HG03521 (cell line): ENCODE measurements around the gene ARPC1A.
A peak's percentile ranks its signal among the peaks of the same experiment; 100 is the strongest.
"Not testable (repeated sequence)": the region's sequence is repeated elsewhere in the genome, so short reads cannot be mapped to it uniquely, and the experiment has no call there.

Experiments
- ATAC-seq: cut with Tn5 transposase; IDR thresholded peaks from one replicate; pipeline ENCODE4 v1.9.1; 2021; ENCODE audit warnings: mild to moderate bottlenecking, moderate library complexity; ENCODE audit not compliant: unreplicated experiment

Gene ARPC1A

DNA sequence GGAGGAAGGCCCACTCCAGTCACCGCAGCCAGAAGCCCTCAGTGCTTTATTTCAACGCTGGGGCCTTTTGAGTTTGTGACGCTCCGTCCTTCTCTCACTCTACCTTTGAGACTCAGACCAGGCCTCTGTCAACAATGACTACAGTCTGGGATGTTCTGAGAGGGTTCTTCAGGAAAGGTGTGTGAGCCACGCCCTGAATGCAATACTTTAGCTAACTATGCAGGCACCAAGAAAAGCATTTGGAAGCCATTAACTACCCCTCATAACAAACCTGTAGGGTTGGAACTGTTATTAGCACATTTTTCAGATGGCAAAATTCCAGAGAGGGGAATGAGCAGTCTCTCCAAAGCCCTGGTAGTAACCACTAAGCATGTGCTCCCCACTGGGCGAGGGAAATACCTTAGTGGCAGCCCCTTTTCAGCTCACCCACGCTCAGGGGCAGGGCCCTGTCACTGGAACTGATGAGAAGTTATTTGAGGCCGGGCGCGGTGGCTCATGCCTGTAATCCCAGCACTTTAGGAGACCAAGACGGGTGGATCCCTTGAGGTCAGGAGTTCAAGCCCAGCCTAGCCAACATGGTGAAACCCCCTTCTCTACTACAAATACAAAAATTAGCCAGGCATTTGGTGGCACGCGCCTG, 43.2 kb downstream of the ARPC1A start:
- ATAC-seq: no peak

DNA sequence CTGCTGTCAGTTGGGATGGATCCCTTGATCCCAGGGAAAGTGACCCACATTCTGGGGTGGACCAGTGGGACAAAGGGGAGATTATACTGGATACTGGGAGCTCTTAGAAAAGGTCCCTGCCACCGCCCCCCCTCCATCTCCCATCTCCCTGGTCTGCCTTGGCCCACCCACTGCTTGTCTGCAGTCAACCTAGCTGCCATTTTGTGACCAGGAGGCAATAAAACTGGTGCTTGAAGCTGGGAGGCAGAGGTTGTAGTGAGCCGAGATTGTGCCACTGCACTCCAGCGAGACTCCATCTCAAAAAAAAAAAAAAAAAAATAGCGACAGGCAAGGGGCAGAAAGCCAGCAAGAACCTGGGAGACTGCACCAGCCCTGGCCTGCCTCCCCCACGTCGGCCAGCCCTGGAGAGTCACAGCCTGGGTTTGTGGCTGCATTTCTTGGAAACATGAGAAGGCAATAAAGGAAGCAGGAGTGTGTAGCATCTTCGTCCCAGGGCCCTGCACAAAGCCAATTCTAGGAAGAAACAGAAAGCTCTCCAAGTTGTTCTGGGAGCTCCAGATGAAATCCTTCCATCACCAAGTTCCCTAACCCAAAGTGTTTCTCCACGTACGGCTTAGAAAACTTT, 44.2 kb downstream of the ARPC1A start:
- ATAC-seq: no peak

DNA sequence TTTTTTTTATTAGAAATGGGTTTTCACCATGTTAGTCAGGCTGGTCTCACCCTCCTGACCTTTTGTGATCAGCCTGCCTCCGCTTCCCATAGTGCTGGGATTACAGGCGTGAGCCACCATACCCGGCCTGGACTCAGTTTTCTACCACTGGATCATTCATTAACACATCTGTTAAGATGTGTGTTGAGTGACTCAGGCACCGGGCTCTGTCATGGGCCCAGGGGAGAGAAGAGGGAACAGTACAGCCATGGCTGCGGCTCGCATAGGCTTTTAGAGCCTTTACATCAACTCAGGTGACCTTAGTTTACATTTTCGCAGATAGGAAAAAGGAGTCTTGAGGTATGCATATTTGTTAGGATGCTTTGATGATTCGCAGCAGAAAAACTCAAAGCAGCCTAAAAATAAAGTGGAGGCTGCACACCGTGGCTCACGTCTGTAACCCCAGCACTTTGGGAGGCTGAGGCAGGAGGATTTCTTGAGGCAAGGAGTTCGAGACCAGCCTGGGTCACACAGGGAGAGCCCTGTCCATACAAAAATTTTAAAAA, 45.8 kb downstream of the ARPC1A start:
- no peak for ATAC-seq

DNA sequence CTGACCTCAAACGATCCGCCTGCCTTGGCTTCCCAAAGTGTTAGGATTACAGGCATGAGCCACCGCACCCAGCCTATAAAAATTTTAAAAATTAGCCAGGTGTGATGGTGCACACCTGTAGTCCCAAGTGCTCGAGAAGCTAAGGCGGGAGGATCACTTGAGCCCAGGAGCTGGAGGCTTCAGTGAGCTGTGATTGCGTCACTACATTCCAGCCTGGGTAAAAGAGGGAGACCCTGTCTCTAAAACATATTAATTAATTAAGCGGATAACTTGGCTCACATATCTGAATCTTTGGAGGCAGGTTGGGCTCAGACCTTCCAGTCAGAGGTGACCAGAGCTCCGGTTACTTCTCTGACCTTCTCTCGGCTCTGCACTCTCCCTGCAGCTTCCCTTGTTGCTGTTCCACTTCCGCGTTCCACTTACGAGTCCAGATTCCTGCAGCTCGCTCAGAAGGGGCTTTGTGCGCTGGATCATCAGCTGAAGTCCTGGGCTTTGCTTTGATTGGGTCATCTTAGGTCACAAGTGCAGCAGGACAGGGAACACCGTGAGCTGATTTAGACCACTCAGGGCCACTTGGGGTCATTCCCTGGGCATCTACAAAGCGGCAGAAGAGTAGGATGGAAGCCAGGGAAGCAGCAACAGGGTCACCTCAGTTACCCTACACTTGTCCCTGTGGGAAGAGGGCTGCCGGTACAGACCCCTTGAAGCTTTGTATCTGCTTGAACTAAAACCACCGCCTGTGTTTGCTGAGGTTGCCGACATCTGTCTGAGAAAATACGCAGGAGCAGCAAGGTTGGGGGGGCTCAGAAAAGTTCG, 46.8 kb downstream of the ARPC1A start:
- no peak for ATAC-seq

DNA sequence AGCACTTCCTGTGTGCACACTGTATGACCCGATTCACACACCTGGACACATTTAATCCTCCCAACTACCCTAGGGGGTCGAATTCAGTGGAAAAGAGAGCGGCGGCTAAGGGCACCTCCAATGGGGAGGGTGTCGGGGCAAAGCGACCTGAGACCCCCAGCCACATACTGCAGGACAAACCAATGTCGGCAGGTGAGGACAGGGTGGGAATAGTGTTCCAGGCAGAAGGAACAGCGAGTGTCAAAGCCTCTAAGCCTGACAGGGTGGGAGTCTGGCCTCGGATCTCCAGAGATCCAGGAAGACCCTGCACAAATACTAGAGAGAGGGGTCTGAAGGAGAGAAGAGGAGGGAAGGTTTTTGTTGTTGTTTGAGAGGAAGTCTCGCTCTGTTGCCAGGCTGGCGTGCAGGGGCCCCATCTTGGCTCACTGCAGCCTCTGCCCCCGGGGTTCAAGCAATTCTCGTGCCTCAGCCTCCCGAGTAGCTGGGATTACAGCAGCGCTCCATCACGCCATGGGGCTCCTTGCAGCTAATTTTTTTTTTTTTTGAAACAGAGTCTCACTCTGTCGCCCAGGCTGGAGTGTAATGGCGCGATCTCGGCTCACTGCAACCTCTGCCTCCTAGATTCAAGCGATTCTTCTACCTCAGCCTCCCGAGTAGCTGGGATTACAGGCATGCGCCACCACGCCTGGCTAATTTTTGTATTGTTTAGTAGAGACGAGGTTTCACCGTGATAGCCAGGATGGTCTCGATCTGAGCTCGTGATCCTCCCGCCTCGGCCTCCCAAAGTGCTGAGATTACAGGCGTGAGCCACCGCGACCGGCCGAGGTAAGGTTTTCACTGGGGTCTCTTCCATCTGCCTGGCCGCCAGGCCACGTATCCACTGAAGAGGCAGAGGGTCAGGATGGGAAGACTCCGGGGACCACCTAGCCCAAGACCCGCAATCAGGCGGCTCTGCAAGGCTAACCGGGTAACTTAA, 47.7 kb downstream of the ARPC1A start:
- ATAC-seq: no peak

DNA sequence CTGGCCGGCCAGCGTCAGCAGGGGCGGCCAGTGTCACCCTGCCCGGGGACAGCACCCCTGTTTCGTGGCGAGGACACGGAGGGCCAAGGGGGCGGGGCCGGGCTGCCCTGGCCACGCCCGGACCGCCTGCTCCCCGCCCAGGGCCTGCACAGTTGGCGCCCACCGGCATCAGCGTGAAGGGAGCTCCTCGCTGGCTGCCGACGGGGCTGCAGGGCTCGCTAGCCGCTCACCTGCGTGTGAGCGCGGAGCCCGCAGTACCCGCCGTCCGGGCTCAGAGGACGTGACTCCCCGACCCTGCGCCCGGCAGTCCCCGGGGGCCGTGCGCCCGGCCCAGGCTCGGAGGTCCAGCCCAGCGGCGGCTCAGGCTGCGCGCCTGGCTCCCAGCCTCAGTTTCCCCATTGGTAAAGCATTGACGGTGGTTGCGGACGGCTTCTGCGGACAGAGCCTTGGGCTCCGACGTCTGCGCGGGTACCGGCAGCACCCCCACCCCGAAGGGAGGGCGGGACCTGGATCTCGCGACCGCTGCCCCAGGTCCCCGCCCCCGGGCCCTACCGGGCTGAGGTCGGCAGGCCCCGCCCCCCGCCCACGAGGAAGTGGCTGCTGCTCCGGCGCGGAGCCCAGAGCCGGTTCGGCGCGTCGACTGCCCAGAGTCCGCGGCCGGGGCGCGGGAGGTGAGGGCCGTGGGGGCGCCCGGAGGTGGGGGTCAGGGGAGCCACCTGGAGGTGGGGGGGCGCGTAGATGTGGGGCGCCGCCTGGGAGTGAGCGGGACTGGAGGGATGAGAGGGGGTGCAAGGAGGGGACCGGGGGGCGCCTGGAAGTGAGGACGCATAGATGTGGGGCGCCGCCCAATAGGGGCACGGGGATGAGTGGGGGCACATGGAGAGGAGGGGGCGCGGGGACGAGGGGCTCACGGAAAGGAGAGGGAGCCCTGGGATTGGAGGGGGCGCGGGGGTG, 48.7 kb downstream of the ARPC1A start, which contains the start of gene ARPC1B:
Gene ARPC1B, plus strand, starts transcription at position 620 of the 954 bp plus-strand sequence. CDS start 10,985 bp downstream, outside the sequence.
- ATAC-seq: peak; percentile 53

DNA sequence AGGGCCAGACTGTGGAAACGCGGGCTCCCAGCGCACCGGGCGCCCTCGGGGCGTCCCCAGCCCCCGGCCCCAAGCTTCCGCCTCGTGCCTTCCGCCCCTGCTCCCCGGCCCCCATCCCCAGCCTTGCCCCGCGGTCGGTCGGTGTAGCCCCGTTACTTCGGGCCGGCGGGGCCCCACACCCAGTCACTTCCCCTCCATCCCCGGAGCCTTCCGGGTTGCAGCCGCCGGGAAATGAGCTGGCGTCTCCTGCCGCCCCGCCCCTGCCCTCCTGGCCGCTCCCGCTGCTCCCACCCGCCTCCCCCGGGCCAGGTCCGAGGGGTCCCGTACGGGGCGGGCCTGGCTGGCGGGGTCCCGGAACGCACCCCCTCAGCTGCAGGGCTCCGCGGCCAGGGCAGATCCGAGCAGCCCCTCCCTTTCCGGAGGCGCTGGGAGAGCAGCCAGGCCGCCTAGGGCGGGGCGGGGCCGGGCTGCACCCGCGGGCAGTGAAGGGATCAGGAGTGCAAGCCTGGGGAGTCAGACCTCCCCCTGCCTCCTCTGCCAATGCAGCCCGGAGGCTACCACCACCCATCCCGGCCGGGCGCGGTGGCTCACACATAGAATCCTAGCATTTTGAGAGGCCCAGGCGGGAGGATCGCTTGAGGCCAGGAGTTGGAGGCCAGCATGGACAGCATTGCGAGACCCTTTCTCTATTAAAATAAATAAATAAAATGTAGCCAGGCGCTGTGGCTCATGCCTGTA, 49.5 kb downstream of the ARPC1A start:
- ATAC-seq: peak; percentile 33

DNA sequence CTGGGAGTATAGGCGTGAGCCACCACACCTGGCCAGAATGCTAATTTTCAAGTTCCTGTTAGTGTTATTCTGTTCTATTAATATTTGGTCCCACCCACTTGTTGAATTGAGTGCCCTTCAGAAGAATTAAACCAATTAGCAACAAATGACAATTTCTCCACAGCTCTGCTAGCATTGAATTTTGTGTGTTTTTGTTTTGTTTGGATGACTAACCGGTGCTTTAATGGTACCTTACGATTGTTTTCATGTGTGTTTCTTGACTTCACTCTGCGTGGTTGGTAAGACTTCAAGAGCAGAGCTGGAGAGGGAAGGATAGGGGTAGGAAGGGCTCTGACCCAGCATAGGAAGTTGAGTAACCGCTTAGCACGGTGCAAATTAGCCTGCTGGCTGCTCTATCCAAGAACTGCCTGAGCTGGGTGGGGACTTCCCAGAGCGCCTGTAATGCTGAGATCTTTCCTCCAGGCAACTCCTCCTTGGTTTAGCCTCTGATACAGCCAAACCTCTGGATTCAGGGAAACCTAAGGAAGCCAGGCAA, 53.4 kb downstream of the ARPC1A start:
- no peak for ATAC-seq

DNA sequence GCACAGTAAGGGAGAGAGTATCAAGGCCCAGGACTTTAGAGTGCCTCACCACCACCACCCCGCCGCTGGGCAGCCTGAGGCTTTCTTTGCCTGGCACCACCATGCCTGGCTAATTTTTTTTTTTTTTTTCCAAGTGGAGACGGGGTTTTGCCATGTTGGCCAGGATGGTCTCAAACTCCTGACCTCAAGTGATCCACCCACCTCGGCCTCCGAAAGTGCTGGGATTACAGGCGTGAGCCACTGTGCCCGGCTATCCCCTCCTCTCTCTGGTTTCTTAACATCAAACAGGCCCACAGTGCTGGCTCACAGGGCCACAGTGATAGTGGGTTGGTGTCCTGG, 54.0 kb downstream of the ARPC1A start:
- ATAC-seq: not testable (repeated sequence)

DNA sequence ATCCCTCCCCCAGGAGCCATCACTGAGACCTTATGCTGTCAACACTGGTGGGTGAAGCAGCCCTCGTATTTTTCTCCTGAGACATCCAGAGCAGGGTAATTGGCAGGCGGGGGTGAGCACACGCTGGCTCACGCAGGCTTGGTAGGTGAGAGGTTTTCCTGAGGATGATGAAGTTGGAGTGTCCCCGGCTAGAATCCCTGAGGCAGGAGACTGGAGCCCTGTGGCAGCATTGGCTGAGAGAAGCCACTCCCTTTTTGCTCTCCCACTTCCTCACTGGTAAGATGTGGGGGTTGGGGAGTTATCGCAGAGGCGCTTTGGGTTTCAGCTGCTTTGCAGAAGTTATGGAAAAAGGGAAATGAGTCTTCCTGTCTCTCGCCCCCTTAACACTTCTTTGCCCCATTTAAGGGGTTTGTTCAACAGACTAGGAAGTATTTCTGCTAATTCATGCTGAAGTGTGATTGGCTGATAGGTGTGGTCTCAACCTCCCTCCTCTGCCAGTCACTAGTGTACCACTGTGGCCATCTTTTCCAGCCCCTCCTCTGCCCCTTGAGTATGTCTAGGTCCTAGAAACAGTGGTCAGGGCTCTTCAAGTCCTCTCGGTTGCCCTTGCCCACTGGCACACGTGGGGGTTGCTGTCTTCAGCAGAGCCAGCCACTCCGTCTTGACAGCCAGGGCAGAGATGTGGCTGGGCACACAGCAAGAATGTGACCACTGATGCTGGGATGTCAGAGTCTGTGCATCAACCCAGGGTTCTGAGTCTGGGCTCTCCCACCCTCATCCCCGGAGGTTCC, 54.5 kb downstream of the ARPC1A start:
- peak; percentile 1 for ATAC-seq

DNA sequence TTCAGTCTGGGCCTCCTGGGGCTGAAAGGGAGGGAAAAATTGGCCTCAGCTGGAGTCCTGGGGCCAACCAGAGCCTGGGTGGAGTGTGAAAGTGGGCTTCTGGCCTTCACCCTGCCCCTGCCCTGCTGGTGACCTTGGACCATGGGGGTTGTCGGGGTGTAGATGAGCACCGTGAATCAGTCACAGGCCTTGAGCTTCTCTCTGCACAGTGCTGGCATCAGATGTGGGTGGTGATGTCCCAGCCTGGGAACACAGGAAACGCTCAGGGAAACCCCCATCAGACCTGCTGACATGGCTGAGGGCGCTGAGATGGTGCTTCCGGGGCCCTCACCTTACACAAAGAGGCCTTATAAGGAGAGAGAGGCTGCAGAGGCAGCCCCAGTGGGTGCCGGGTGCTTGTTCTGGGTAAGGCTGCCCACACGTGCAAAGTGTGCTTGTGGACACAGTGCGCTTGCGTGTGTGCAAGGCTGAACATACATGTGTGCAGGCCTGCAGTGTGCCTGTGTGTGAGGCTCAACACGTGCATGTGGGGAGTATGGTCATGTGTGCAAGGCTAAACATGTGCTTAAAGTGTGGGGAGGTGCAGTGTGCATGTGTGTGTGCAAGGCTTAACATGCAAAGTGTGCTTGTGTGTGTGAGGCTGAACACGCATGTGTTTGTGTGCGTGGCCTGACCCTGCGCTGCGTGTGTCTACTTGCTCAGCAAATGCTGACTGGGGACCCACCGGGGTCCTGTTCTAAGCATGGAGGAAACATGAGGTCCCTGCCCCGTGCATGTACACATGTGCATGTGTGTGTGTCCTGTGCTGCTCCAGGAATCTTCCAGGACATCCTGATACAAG, 55.3 kb downstream of the ARPC1A start:
- peak; percentile 69 for ATAC-seq

DNA sequence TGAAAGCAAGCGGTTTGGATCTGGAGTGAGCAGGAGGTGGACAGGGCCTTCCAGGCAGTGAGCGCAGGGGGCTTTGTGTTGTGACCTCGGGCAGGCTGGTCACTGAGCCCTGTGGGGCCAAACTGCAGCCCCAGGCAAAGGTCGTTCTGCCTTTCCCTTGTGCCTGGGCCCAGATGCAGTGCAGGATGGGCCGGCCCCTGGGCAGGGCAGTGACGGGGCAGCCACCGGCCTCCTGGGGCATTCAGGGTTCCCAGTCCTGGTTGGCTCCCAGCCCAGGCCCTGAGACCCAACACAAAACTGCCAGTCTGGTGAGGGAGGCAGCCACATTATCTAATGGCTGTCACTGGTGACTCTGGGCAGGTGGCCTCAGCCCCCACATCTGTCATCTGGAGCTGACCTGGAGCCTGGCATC, 56.0 kb downstream of the ARPC1A start:
- ATAC-seq: no peak

DNA sequence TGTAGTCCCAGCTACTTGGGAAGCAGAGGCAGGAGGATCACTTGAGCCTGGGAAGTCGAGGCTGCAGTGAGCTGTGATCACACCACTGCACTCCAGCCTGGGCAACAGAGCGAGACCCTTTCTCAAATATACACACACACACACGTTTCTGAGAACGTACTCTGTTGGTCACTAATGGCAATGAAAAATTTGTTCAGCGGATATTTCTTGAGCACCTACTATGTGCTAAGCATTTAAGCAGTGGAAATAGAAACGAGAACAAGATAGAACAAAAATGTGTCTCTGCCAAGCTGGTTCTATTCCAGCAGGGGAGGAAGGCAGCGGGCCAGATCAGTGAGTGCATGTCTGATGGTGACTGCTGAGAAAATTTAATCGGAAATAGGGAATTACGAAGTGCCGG, 57.5 kb downstream of the ARPC1A start:
- no peak for ATAC-seq

DNA sequence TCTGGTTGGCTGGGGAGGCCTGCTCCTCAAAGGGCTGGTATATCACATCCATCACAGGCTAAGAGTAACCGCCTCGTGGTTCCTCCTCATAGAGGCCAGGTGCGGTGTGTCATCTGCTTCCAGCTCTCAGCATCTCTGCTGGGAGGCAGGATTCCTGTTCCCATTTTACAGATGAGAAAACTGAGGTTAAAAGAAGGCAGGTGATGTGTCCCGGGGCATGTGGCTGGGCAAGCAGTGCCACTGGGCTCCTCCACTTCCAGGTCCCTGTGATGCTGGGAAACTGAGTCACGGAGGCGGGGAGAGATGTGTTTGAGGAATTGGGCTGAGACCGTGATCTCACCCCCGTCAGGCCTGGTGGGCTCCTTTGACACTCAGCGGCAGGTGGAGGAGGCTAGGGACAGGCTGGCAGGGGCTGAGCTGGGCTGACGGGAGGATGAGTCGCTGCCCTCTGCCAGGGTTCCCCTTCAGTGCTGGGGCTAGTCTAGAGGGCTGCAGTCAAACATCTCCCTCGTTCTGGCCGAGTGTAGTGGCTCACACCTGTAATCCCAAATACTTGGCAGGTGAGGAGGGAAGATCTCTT, 58.2 kb downstream of the ARPC1A start:
- no peak for ATAC-seq

DNA sequence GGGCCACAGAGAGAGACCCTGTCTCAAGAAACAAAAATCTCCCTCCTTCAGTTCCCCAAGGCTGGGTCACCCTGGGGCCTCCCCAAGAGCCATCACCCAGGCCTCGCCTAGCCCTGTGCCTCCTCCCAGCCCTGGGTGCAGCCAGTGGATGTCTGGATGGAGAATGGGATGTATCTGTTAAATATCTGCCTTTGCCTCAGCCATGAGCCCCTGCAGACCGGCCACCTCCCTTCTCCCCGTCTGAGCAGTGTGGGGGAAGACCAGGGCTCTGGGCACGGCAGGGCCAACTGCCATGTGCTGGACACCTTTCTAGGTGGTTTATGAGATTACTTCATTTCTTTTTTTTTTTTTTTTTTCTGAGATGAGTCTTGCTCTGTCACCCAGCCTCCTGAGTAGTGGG, 58.8 kb downstream of the ARPC1A start:
- ATAC-seq: no peak

DNA sequence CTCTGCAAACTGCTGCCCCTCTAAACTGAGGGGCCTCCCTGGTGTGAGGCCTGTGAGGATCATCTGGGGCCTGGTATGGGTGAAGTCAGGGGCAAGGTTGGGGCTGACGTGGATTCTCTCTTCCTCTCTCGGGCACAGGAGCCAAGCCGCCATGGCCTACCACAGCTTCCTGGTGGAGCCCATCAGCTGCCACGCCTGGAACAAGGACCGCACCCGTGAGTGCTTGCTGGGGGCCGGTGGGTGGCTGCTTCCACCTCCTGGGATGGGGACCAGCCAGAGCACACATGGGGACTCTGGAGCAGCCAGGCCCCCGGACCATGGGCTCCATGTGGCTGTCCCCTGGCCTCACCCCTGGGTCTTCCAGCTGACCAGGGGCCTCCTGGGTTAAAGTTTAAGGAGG, 59.9 kb downstream of the ARPC1A start:
- ATAC-seq: no peak
